ENCODE results near the gene MYOF.
"Not testable (repeated sequence)": the region's sequence is repeated elsewhere in the genome, so short reads cannot be mapped to it uniquely, and the experiment has no call there.

Gene MYOF

GRCh38 chr10:93422118-93422517 lies 60.0 kb downstream of the MYOF start:
- no peak for DNase-seq (ENCODE audit: low read depth in 3 of 3)

GRCh38 chr10:93420944-93421825 lies 60.9 kb downstream of the MYOF start:
- no peak for DNase-seq (ENCODE audit: low read depth in 3 of 3)

GRCh38 chr10:93420091-93420490 lies 62.0 kb downstream of the MYOF start:
- DNase-seq (ENCODE audit: low read depth in 3 of 3), result no peak

- not testable (repeated sequence) for DNase-seq (ENCODE audit: low read depth in 3 of 3)
These were observed 63.1 kb downstream of the MYOF start for GRCh38 chr10:93419016-93419415.

- DNase-seq (ENCODE audit: low read depth in 3 of 3), result no peak
These were observed 64.2 kb downstream of the MYOF start for GRCh38 chr10:93417921-93418320.

GRCh38 chr10:93417266-93417665 lies 64.9 kb downstream of the MYOF start:
- DNase-seq (ENCODE audit: low read depth in 3 of 3), result no peak

- no peak for DNase-seq (ENCODE audit: low read depth in 3 of 3)
These were observed 65.3 kb downstream of the MYOF start for GRCh38 chr10:93416824-93417223.

GRCh38 chr10:93415693-93416092 lies 66.4 kb downstream of the MYOF start:
- DNase-seq (ENCODE audit: low read depth in 3 of 3), result no peak

- DNase-seq (ENCODE audit: low read depth in 3 of 3), result no peak
These were observed 68.9 kb downstream of the MYOF start for GRCh38 chr10:93413252-93413689.

GRCh38 chr10:93412801-93413200 lies 69.3 kb downstream of the MYOF start:
- no peak for DNase-seq (ENCODE audit: low read depth in 3 of 3)

GRCh38 chr10:93410697-93411348 lies 71.3 kb downstream of the MYOF start:
- DNase-seq (ENCODE audit: low read depth in 3 of 3), result no peak

- no peak for DNase-seq (ENCODE audit: low read depth in 3 of 3)
These were observed 73.4 kb downstream of the MYOF start for GRCh38 chr10:93408783-93409182.

GRCh38 chr10:93406364-93407145 lies 75.6 kb downstream of the MYOF start:
- no peak for DNase-seq (ENCODE audit: low read depth in 3 of 3)

GRCh38 chr10:93404048-93404354 lies 78.1 kb downstream of the MYOF start:
- DNase-seq (ENCODE audit: low read depth in 3 of 3), result no peak

- no peak for DNase-seq (ENCODE audit: low read depth in 3 of 3)
These were observed 78.7 kb downstream of the MYOF start for GRCh38 chr10:93403152-93404047.

GRCh38 chr10:93402192-93402591 lies 79.9 kb downstream of the MYOF start:
- DNase-seq (ENCODE audit: low read depth in 3 of 3), result no peak

GRCh38 chr10:93398528-93398927 lies 83.6 kb downstream of the MYOF start:
- no peak for DNase-seq (ENCODE audit: low read depth in 3 of 3)

GRCh38 chr10:93397020-93397419 lies 85.1 kb downstream of the MYOF start:
- DNase-seq (ENCODE audit: low read depth in 3 of 3), result no peak

- no peak for DNase-seq (ENCODE audit: low read depth in 3 of 3)
These were observed 88.9 kb downstream of the MYOF start for GRCh38 chr10:93393211-93393610.

- no peak for DNase-seq (ENCODE audit: low read depth in 3 of 3)
These were observed 90.0 kb downstream of the MYOF start for GRCh38 chr10:93392121-93392520.

- DNase-seq (ENCODE audit: low read depth in 3 of 3), result no peak
These were observed 91.6 kb downstream of the MYOF start for GRCh38 chr10:93390306-93391090.
